BLaER1 treated with 17β-estradiol and CSF1 and Interleukin-3, amounts not matched to agents 10 nM and 100 nM (cell line): ENCODE measurements around the gene ARID1B.

ENCODE experiments used
- H3K27ac ChIP-seq, 11 experiments: shearing (Covaris generic); formaldehyde crosslinking; 2 replicates each; pipeline ENCODE4 v1.8.1; 2022
- H3K27me3 ChIP-seq, 11 experiments: shearing (Covaris generic); formaldehyde crosslinking; 2 replicates each; pipeline ENCODE4 v1.8.1; 2022
- H3K36me3 ChIP-seq, 11 experiments: shearing (Covaris generic); formaldehyde crosslinking; 2 replicates each; pipeline ENCODE4 v1.8.1; 2022
- H3K4me1 ChIP-seq, 10 experiments: shearing (Covaris generic); formaldehyde crosslinking; 2 replicates each; pipeline ENCODE4 v1.8.1; 2022
- H3K4me2 ChIP-seq, 11 experiments: shearing (Covaris generic); formaldehyde crosslinking; 2 replicates each; pipeline ENCODE4 v1.8.1; 2022
- H3K4me3 ChIP-seq, 10 experiments: shearing (Covaris generic); formaldehyde crosslinking; 2 replicates each; pipeline ENCODE4 v1.8.1; 2022
- H3K9ac ChIP-seq, 11 experiments: shearing (Covaris generic); formaldehyde crosslinking; 2 replicates each; pipeline ENCODE4 v1.8.1; 2022
- H3K9me3 ChIP-seq, 11 experiments: shearing (Covaris generic); formaldehyde crosslinking; replicated peaks in 1 of 11; 2 replicates each; pipeline ENCODE4 v1.8.1; 2022
- H4K20me1 ChIP-seq, 11 experiments: shearing (Covaris generic); formaldehyde crosslinking; 2 replicates each; pipeline ENCODE4 v1.8.1; 2022
- Cebpa-rat ChIP-seq, 11 experiments: shearing (Covaris generic); IDR thresholded peaks; 2 replicates each; pipeline ENCODE4 v1.8.1; 2022

Gene ARID1B

GRCh38 chr6:156993713-156994112 is 216.5 kb downstream of the ARID1B start:
- Histone ChIP-seq H3K27ac (no peak overlapping the region), H3K4me2 (peak overlapping the region in 8 of 11 experiments; percentile 1 to 60 (median 42); a peak in 11 of 22 replicates), H3K36me3 (peaks cover 0 to 22% (median 6%) of the 10 kb centered on the region in 11 experiments; a peak in 9 of 22 replicates), H3K4me1 (peaks cover 26 to 54% (median 36%) of the 10 kb centered on the region in 10 experiments), H3K4me3 (no peak overlapping the region), H3K9ac (no peak overlapping the region), H3K9me3 (no peaks in the 10 kb centered on the region), H3K27me3 (no peaks in the 10 kb centered on the region), H4K20me1 (peaks cover 28 to 96% (median 88%) of the 10 kb centered on the region in 11 experiments)
- TF ChIP-seq Cebpa-rat (IDR thresholded peaks at IDR 0.05) = no peak

GRCh38 chr6:156994215-156995076 is 217.3 kb downstream of the ARID1B start:
- Histone ChIP-seq H3K4me3 (no peak overlapping the region), H4K20me1 (peaks cover 27 to 96% (median 88%) of the 10 kb centered on the region in 11 experiments), H3K4me1 (peaks cover 18 to 47% (median 29%) of the 10 kb centered on the region in 10 experiments), H3K9ac (no peak overlapping the region; a peak in 1 of 22 replicates), H3K36me3 (peaks cover 4 to 29% (median 6%) of the 10 kb centered on the region in 11 experiments; a peak in 9 of 22 replicates), H3K4me2 (peak overlapping the region in 9 of 11 experiments; percentile 1 to 60 (median 25); a peak in 12 of 22 replicates), H3K27me3 (no peaks in the 10 kb centered on the region), H3K27ac (no peak overlapping the region), H3K9me3 (no peaks in the 10 kb centered on the region)
- no peak for TF ChIP-seq Cebpa-rat (IDR thresholded peaks at IDR 0.05)

- no peak overlapping the region for H3K9ac ChIP-seq
- H3K4me1 ChIP-seq = peaks cover 10 to 38% (median 27%) of the 10 kb centered on the region in 10 experiments; a peak in 19 of 20 replicates
- H3K4me3 ChIP-seq = no peak overlapping the region
- H3K4me2 ChIP-seq = no peak overlapping the region
- no peaks in the 10 kb centered on the region for H3K27me3 ChIP-seq
- no peak overlapping the region for H3K27ac ChIP-seq
- no peak for TF ChIP-seq Cebpa-rat (IDR thresholded peaks at IDR 0.05)
- peaks cover under 1 to 33% (median 6%) of the 10 kb centered on the region in 11 experiments; a peak in 9 of 22 replicates for H3K36me3 ChIP-seq
- no peaks in the 10 kb centered on the region for H3K9me3 ChIP-seq
- H4K20me1 ChIP-seq = peaks cover 33 to 96% (median 88%) of the 10 kb centered on the region in 11 experiments
Measured at GRCh38 chr6:156995502-156995901, 218.3 kb downstream of the ARID1B start.

GRCh38 chr6:156996265-156996664 is 219.1 kb downstream of the ARID1B start:
- Histone ChIP-seq H4K20me1 (peaks cover 41 to 96% (median 88%) of the 10 kb centered on the region in 11 experiments), H3K27ac (no peak overlapping the region), H3K4me1 (peaks cover 7 to 30% (median 24%) of the 10 kb centered on the region in 10 experiments; a peak in 19 of 20 replicates), H3K4me2 (no peak overlapping the region), H3K9me3 (no peaks in the 10 kb centered on the region), H3K9ac (no peak overlapping the region), H3K27me3 (no peaks in the 10 kb centered on the region), H3K36me3 (peaks cover 4 to 40% (median 10%) of the 10 kb centered on the region in 11 experiments; a peak in 13 of 22 replicates), H3K4me3 (no peak overlapping the region)
- no peak for TF ChIP-seq Cebpa-rat (IDR thresholded peaks at IDR 0.05)

- peaks cover 6 to 52% (median 22%) of the 10 kb centered on the region in 11 experiments; a peak in 19 of 22 replicates for H3K36me3 ChIP-seq
- no peak overlapping the region for H3K9ac ChIP-seq
- H3K27me3 ChIP-seq = no peaks in the 10 kb centered on the region
- H3K4me1 ChIP-seq = peaks cover 0 to 11% (median 10%) of the 10 kb centered on the region in 10 experiments; a peak in 17 of 20 replicates
- H4K20me1 ChIP-seq = peaks cover 41 to 100% (median 89%) of the 10 kb centered on the region in 11 experiments
- no peak overlapping the region for H3K4me2 ChIP-seq
- no peak overlapping the region for H3K27ac ChIP-seq
- H3K9me3 ChIP-seq = no peaks in the 10 kb centered on the region
- no peak overlapping the region for H3K4me3 ChIP-seq
- no peak for TF ChIP-seq Cebpa-rat (IDR thresholded peaks at IDR 0.05)
Measured at GRCh38 chr6:156998794-156999330, 221.7 kb downstream of the ARID1B start.

- no peak for TF ChIP-seq Cebpa-rat (IDR thresholded peaks at IDR 0.05)
- Histone ChIP-seq H3K4me3 (no peak overlapping the region), H3K9ac (no peak overlapping the region), H3K27ac (no peak overlapping the region), H4K20me1 (peaks cover 37 to 100% (median 87%) of the 10 kb centered on the region in 11 experiments), H3K36me3 (peaks cover 6 to 55% (median 23%) of the 10 kb centered on the region in 11 experiments; a peak in 19 of 22 replicates), H3K27me3 (no peaks in the 10 kb centered on the region), H3K9me3 (no peaks in the 10 kb centered on the region), H3K4me2 (no peak overlapping the region), H3K4me1 (peaks cover 0 to 2% (median under 1%) of the 10 kb centered on the region in 10 experiments; a peak in 7 of 20 replicates)
Measured at GRCh38 chr6:156999762-157000161, 222.6 kb downstream of the ARID1B start.

GRCh38 chr6:157001716-157002115 is 224.5 kb downstream of the ARID1B start:
- Histone ChIP-seq H3K4me1 (no peaks in the 10 kb centered on the region), H3K27ac (no peak overlapping the region), H4K20me1 (peaks cover 29 to 100% (median 88%) of the 10 kb centered on the region in 11 experiments), H3K4me2 (no peak overlapping the region), H3K27me3 (no peaks in the 10 kb centered on the region), H3K36me3 (peaks cover 6 to 50% (median 20%) of the 10 kb centered on the region in 11 experiments; a peak in 18 of 22 replicates), H3K4me3 (no peak overlapping the region), H3K9me3 (no peaks in the 10 kb centered on the region), H3K9ac (no peak overlapping the region)
- no peak for TF ChIP-seq Cebpa-rat (IDR thresholded peaks at IDR 0.05)

GRCh38 chr6:157002774-157003173 is 225.6 kb downstream of the ARID1B start:
- no peak overlapping the region for H3K27ac ChIP-seq
- no peak overlapping the region for H3K4me2 ChIP-seq
- H3K9me3 ChIP-seq = no peaks in the 10 kb centered on the region
- no peak overlapping the region for H3K4me3 ChIP-seq
- H3K9ac ChIP-seq = no peak overlapping the region
- no peak for TF ChIP-seq Cebpa-rat (IDR thresholded peaks at IDR 0.05)
- peaks cover 29 to 99% (median 93%) of the 10 kb centered on the region in 11 experiments for H4K20me1 ChIP-seq
- H3K4me1 ChIP-seq = peaks cover 0 to 5% (median 0%) of the 10 kb centered on the region in 10 experiments; a peak in 1 of 20 replicates
- no peaks in the 10 kb centered on the region for H3K27me3 ChIP-seq
- H3K36me3 ChIP-seq = peaks cover 6 to 50% (median 20%) of the 10 kb centered on the region in 11 experiments; a peak in 18 of 22 replicates

- Histone ChIP-seq H3K4me3 (no peak overlapping the region), H3K36me3 (peaks cover 1 to 23% (median 16%) of the 10 kb centered on the region in 11 experiments; a peak in 17 of 22 replicates), H3K4me2 (no peak overlapping the region), H3K9me3 (peaks cover 0 to 10% (median 3%) of the 10 kb centered on the region in 11 experiments; a peak in 8 of 22 replicates), H3K9ac (no peak overlapping the region), H3K27me3 (no peaks in the 10 kb centered on the region), H4K20me1 (peaks cover 24 to 100% (median 87%) of the 10 kb centered on the region in 11 experiments), H3K4me1 (peaks cover 0 to 9% (median 0%) of the 10 kb centered on the region in 10 experiments; a peak in 1 of 20 replicates), H3K27ac (no peak overlapping the region)
- no peak for TF ChIP-seq Cebpa-rat (IDR thresholded peaks at IDR 0.05)
Measured at GRCh38 chr6:157005940-157006339, 228.8 kb downstream of the ARID1B start.
